WTC11 (cell line): ENCODE measurements around the gene ABAT. TPM values are rescaled to one million over a fixed set of nuclear protein-coding genes. Genes with fewer than 3 reads are reported as not detected.

Experiments
- ATAC-seq: fragments of 200-7000 bp; cut with Tn5 transposase; 2 replicates; pipeline ENCODE4 v1.10.0; 2021; ENCODE audit warnings: mild to moderate bottlenecking, moderate library complexity
- CTCF ChIA-PET: fragments of 300-600 bp; sonication (Branson Sonifier 250); formaldehyde crosslinking; loops from one replicate; lab custom pipeline; 2021; ENCODE audit warnings: antibody characterized with exemption; lab: Charles Lee
- POLR2A ChIA-PET: fragments of 350-600 bp; sonication (Branson Sonifier 250); formaldehyde crosslinking; loops from one replicate; lab custom pipeline; 2021; ENCODE audit warnings: antibody characterized with exemption; lab: Charles Lee
- DNase-seq: peaks from one replicate; pipeline ENCODE4 v3.0.0; 2021; ENCODE audit warnings: low spot score
- H3K27ac Mint-ChIP-seq: 2 replicates; pipeline ENCODE4 v1.8.0; 2021; ENCODE audit warnings: mixed read lengths
- H3K27me3 Mint-ChIP-seq: 2 replicates; pipeline ENCODE4 v1.8.0; 2021; ENCODE audit warnings: low read depth, mild to moderate bottlenecking, moderate library complexity, mixed read lengths
- H3K36me3 Mint-ChIP-seq: 2 replicates; pipeline ENCODE4 v1.8.0; 2021; ENCODE audit warnings: mixed read lengths
- H3K4me1 Mint-ChIP-seq: 2 replicates; pipeline ENCODE4 v1.8.0; 2022; ENCODE audit warnings: mixed read lengths
- H3K4me3 Mint-ChIP-seq: 2 replicates; pipeline ENCODE4 v1.8.0; 2021; ENCODE audit warnings: mild to moderate bottlenecking, moderate library complexity, mixed read lengths
- H3K9me3 Mint-ChIP-seq: 2 replicates; pipeline ENCODE4 v1.8.0; 2021; ENCODE audit warnings: mixed read lengths
- ATF1 ChIP-seq: sonication (generic); formaldehyde crosslinking; IDR thresholded peaks from 2 replicates; pipeline ENCODE4 v1.8.1; 2023; ENCODE audit warnings: mild to moderate bottlenecking, moderate library complexity, missing genetic modification reagents
- GTF2I ChIP-seq: fragments of 250-450 bp; sonication (Bioruptor Pico); conservative IDR thresholded peaks from 2 replicates; pipeline ENCODE4 v1.4.0; 2021; ENCODE audit warnings: mild to moderate bottlenecking
- KAT7 ChIP-seq: sonication (generic); formaldehyde crosslinking; IDR thresholded peaks from 2 replicates; pipeline ENCODE4 v1.8.1; 2023; ENCODE audit warnings: missing genetic modification reagents, mild to moderate bottlenecking, borderline replicate concordance
- NFATC4 ChIP-seq: fragments of 250-450 bp; sonication (Bioruptor Pico); IDR thresholded peaks from 2 replicates; pipeline ENCODE4 v1.9.0; 2021; ENCODE audit warnings: mild to moderate bottlenecking
- NR1H2 ChIP-seq: sonication (generic); formaldehyde crosslinking; IDR thresholded peaks from 2 replicates; pipeline ENCODE4 v1.9.0; 2021; ENCODE audit warnings: mild to moderate bottlenecking, moderate library complexity, missing genetic modification reagents
- NR3C1 ChIP-seq: sonication (generic); formaldehyde crosslinking; conservative IDR thresholded peaks from 2 replicates; pipeline ENCODE4 v1.8.1; 2023; ENCODE audit warnings: low read depth, mild to moderate bottlenecking, missing genetic modification reagents
- OVOL2 ChIP-seq: fragments of 250-450 bp; sonication (Bioruptor Pico); IDR thresholded peaks from 2 replicates; pipeline ENCODE4 v1.9.0; 2021; ENCODE audit warnings: mild to moderate bottlenecking, borderline replicate concordance
- SMAD4 ChIP-seq: sonication (generic); formaldehyde crosslinking; IDR thresholded peaks from 2 replicates; pipeline ENCODE4 v1.8.0; 2022; ENCODE audit warnings: mild to moderate bottlenecking, missing genetic modification reagents
- SP1 ChIP-seq: sonication (generic); formaldehyde crosslinking; conservative IDR thresholded peaks from 2 replicates; pipeline ENCODE4 v1.8.1; 2022; ENCODE audit warnings: missing genetic modification reagents
- TP53 ChIP-seq: sonication (generic); formaldehyde crosslinking; IDR thresholded peaks from 2 replicates; pipeline ENCODE4 v1.8.1; 2023; ENCODE audit warnings: mild to moderate bottlenecking, missing genetic modification reagents
- ZNF138 ChIP-seq: sonication (generic); formaldehyde crosslinking; conservative IDR thresholded peaks from 2 replicates; pipeline ENCODE4 v1.8.1; 2022; ENCODE audit warnings: mild to moderate bottlenecking, moderate library complexity, missing genetic modification reagents
- ZNF416 ChIP-seq: fragments of 250-450 bp; sonication (Bioruptor Pico); IDR thresholded peaks from 2 replicates; pipeline ENCODE4 v1.9.0; 2021; ENCODE audit warnings: mild to moderate bottlenecking, inconsistent platforms
- total RNA-seq: library from RNA; stranded (reverse); gene quantifications from 3 replicates; pipeline ENCODE4 v1.2.3, GENCODE V29; 2021
- TF ChIP-seq, protein P1 (sequence below): sonication (generic); formaldehyde crosslinking; IDR thresholded peaks from 2 replicates; pipeline ENCODE4 v1.8.1; 2023; ENCODE audit warnings: mild to moderate bottlenecking, moderate library complexity, missing genetic modification reagents
- TF ChIP-seq, protein P2 (sequence below): sonication (generic); formaldehyde crosslinking; IDR thresholded peaks from 2 replicates; pipeline ENCODE4 v1.8.1; 2022; ENCODE audit warnings: mild to moderate bottlenecking, moderate library complexity, missing genetic modification reagents
- TF ChIP-seq, protein P3 (sequence below): fragments of 250-450 bp; sonication (Bioruptor Pico); IDR thresholded peaks from 2 replicates; pipeline ENCODE4 v1.9.0; 2021; ENCODE audit warnings: mild to moderate bottlenecking
- TF ChIP-seq, protein P4 (sequence below): sonication (generic); formaldehyde crosslinking; IDR thresholded peaks from 2 replicates; pipeline ENCODE4 v1.8.1; 2022; ENCODE audit warnings: low read depth, mild to moderate bottlenecking, moderate library complexity, missing genetic modification reagents, borderline replicate concordance
- TF ChIP-seq, protein P5 (sequence below): sonication (generic); formaldehyde crosslinking; IDR thresholded peaks from 2 replicates; pipeline ENCODE4 v1.8.0; 2023; ENCODE audit warnings: missing genetic modification reagents, mild to moderate bottlenecking, borderline replicate concordance
- TF ChIP-seq, protein P6 (sequence below): sonication (generic); formaldehyde crosslinking; IDR thresholded peaks from 2 replicates; pipeline ENCODE4 v1.8.0; 2023; ENCODE audit warnings: mild to moderate bottlenecking, missing genetic modification reagents

ABAT gene
- total RNA-seq, 1 experiment from 2014 or later = 6.6 TPM

DNA sequence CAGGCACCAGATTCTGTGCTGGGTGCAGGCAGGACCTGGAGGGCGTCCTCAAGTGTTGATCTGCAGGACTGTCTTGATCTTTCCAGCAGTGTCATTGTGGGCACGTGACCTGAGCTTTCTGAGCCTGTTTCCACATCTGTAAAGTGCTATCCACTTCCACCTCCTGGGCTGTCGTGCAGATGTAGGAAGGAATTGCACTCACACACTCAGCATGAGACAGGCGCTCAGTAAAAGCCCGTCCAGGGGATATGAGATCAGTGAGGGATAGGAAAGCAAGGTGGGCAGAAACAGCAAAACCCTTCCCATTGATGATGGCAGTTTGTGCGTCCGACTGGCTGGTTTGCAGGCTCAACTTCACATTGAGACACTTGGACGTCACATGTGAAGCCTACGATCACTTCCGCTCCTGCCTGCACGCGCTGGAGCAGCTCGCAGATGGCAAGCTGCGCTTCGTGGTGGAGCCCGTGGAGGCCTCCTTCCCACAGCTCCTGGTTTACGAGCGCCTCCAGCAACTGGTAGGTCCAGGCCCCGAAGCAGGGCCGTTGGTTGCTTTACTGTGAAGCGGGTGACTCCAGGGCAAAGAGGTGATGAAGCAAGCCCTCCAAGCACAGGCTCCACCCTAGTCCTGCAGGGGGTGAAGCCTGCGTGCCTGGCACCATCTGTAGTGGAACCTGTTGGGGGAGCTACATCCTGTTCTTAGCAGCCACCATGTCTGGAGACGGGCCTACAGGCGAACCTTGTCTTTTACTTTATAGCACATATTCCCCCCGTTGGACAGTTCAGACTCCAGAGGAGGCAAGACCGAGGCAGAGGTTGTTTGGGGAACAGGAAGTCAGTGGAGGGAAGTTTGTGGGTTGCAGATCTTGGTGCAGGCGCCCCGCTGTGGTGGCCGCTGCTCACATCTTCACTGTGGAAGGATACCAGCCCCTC is 29.9 kb upstream of the ABAT start (continued):
- TF ChIP-seq OVOL2 (CRISPR knock-in tag) (no peak), NFATC4 (CRISPR knock-in tag) (no peak), NR3C1 (CRISPR knock-in tag) (no peak), NR1H2 (CRISPR knock-in tag) (no peak)
- TF ChIP-seq, protein P1, sequence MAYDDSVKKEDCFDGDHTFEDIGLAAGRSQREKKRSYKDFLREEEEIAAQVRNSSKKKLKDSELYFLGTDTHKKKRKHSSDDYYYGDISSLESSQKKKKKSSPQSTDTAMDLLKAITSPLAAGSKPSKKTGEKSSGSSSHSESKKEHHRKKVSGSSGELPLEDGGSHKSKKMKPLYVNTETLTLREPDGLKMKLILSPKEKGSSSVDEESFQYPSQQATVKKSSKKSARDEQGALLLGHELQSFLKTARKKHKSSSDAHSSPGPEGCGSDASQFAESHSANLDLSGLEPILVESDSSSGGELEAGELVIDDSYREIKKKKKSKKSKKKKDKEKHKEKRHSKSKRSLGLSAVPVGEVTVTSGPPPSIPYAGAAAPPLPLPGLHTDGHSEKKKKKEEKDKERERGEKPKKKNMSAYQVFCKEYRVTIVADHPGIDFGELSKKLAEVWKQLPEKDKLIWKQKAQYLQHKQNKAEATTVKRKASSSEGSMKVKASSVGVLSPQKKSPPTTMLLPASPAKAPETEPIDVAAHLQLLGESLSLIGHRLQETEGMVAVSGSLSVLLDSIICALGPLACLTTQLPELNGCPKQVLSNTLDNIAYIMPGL (CRISPR knock-in tag) = no peak

DNA sequence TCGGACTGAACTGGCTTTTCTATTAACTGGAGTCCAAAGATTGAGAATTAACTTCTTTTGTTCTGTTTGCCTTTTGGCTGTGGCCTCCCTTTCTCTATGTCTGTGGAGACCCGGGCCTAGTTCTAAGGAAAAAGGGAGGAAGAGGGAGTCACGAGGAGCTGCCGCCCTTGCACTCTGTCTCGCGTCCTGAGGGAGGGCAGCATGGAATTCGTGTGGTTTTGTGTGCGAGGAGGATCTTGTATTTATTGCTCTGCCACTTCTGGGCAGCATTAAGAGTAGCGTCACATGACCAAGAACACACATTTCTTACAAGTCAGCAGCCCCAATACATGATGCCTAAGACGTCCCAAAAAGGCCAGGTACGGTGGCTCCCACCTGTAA is 29.3 kb upstream of the ABAT start:
- TF ChIP-seq KAT7 (no peak), ZNF138 (no peak), GTF2I (CRISPR knock-in tag) (no peak), SMAD4 (CRISPR knock-in tag) (no peak), NR1H2 (CRISPR knock-in tag) (no peak), TP53 (no peak), SP1 (CRISPR knock-in tag) (no peak), ATF1 (CRISPR knock-in tag) (no peak), ZNF416 (CRISPR knock-in tag) (no peak)
- TF ChIP-seq, protein P2, sequence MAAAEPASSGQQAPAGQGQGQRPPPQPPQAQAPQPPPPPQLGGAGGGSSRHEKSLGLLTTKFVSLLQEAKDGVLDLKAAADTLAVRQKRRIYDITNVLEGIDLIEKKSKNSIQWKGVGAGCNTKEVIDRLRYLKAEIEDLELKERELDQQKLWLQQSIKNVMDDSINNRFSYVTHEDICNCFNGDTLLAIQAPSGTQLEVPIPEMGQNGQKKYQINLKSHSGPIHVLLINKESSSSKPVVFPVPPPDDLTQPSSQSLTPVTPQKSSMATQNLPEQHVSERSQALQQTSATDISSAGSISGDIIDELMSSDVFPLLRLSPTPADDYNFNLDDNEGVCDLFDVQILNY (CRISPR knock-in tag) = no peak
- TF ChIP-seq, protein P3, sequence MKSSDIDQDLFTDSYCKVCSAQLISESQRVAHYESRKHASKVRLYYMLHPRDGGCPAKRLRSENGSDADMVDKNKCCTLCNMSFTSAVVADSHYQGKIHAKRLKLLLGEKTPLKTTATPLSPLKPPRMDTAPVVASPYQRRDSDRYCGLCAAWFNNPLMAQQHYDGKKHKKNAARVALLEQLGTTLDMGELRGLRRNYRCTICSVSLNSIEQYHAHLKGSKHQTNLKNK (CRISPR knock-in tag) = no peak
- TF ChIP-seq, protein P4, sequence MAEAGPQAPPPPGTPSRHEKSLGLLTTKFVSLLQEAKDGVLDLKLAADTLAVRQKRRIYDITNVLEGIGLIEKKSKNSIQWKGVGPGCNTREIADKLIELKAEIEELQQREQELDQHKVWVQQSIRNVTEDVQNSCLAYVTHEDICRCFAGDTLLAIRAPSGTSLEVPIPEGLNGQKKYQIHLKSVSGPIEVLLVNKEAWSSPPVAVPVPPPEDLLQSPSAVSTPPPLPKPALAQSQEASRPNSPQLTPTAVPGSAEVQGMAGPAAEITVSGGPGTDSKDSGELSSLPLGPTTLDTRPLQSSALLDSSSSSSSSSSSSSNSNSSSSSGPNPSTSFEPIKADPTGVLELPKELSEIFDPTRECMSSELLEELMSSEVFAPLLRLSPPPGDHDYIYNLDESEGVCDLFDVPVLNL (CRISPR knock-in tag) = no peak
- TF ChIP-seq, protein P5, sequence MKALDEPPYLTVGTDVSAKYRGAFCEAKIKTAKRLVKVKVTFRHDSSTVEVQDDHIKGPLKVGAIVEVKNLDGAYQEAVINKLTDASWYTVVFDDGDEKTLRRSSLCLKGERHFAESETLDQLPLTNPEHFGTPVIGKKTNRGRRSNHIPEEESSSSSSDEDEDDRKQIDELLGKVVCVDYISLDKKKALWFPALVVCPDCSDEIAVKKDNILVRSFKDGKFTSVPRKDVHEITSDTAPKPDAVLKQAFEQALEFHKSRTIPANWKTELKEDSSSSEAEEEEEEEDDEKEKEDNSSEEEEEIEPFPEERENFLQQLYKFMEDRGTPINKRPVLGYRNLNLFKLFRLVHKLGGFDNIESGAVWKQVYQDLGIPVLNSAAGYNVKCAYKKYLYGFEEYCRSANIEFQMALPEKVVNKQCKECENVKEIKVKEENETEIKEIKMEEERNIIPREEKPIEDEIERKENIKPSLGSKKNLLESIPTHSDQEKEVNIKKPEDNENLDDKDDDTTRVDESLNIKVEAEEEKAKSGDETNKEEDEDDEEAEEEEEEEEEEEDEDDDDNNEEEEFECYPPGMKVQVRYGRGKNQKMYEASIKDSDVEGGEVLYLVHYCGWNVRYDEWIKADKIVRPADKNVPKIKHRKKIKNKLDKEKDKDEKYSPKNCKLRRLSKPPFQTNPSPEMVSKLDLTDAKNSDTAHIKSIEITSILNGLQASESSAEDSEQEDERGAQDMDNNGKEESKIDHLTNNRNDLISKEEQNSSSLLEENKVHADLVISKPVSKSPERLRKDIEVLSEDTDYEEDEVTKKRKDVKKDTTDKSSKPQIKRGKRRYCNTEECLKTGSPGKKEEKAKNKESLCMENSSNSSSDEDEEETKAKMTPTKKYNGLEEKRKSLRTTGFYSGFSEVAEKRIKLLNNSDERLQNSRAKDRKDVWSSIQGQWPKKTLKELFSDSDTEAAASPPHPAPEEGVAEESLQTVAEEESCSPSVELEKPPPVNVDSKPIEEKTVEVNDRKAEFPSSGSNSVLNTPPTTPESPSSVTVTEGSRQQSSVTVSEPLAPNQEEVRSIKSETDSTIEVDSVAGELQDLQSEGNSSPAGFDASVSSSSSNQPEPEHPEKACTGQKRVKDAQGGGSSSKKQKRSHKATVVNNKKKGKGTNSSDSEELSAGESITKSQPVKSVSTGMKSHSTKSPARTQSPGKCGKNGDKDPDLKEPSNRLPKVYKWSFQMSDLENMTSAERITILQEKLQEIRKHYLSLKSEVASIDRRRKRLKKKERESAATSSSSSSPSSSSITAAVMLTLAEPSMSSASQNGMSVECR (CRISPR knock-in tag) = no peak
- TF ChIP-seq, protein P6, sequence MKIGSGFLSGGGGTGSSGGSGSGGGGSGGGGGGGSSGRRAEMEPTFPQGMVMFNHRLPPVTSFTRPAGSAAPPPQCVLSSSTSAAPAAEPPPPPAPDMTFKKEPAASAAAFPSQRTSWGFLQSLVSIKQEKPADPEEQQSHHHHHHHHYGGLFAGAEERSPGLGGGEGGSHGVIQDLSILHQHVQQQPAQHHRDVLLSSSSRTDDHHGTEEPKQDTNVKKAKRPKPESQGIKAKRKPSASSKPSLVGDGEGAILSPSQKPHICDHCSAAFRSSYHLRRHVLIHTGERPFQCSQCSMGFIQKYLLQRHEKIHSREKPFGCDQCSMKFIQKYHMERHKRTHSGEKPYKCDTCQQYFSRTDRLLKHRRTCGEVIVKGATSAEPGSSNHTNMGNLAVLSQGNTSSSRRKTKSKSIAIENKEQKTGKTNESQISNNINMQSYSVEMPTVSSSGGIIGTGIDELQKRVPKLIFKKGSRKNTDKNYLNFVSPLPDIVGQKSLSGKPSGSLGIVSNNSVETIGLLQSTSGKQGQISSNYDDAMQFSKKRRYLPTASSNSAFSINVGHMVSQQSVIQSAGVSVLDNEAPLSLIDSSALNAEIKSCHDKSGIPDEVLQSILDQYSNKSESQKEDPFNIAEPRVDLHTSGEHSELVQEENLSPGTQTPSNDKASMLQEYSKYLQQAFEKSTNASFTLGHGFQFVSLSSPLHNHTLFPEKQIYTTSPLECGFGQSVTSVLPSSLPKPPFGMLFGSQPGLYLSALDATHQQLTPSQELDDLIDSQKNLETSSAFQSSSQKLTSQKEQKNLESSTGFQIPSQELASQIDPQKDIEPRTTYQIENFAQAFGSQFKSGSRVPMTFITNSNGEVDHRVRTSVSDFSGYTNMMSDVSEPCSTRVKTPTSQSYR (CRISPR knock-in tag) = no peak
- DNase-seq (no peak), ATAC-seq (no peak)
- Mint-ChIP-seq H3K4me1 (no peaks in the 10 kb centered on the region), H3K4me3 (no peak overlapping the region), H3K27me3 (no peaks in the 10 kb centered on the region; the same call in 1 of the 2 replicates), H3K27ac (no peak overlapping the region), H3K36me3 (peaks cover 76% of the 10 kb centered on the region), H3K9me3 (no peaks in the 10 kb centered on the region)
- POLR2A ChIA-PET = no interaction called here
- CTCF ChIA-PET = interaction anchor here (0.7 to 2.2 kb wide), 4 partner anchors 10 to 78 kb away, joined by 3 to 7 read pairs (median 3); no protein-coding TSS in a partner anchor
